Stimulated activated CD4-positive, alpha-beta T cell treated with anti-CD3 and anti-CD28 coated beads, Interleukin-4, amount 100 ng/mL, for 24 hours (primary cell): Measurements from ENCODE around the gene INPP5A.

ENCODE experiments used
- DNase-seq: peaks from one replicate; pipeline ENCODE4 v3.0.0-alpha.2; 2020

The INPP5A gene

GRCh38 chr10:132536877-132537683 lies 507 bp upstream of the INPP5A start:
- DNase-seq, result peak; percentile 100

- no peak for DNase-seq
Measured at GRCh38 chr10:132538031-132538789, 623 bp downstream of the INPP5A start.

GRCh38 chr10:132538790-132539421 lies 1.3 kb downstream of the INPP5A start:
- no peak for DNase-seq

GRCh38 chr10:132539431-132539839 lies 1.8 kb downstream of the INPP5A start:
- DNase-seq, result peak; percentile 49

- peak; percentile 35 for DNase-seq
Measured at GRCh38 chr10:132539894-132540293, 2.3 kb downstream of the INPP5A start.

GRCh38 chr10:132540456-132540855 lies 2.9 kb downstream of the INPP5A start:
- no peak for DNase-seq

- DNase-seq, result no peak
Measured at GRCh38 chr10:132541129-132541528, 3.5 kb downstream of the INPP5A start.

- DNase-seq, result no peak
Measured at GRCh38 chr10:132541601-132542011, 4.0 kb downstream of the INPP5A start.

GRCh38 chr10:132542086-132542775 lies 4.6 kb downstream of the INPP5A start:
- DNase-seq, result no peak

- no peak for DNase-seq
Measured at GRCh38 chr10:132542819-132543218, 5.2 kb downstream of the INPP5A start.

- no peak for DNase-seq
Measured at GRCh38 chr10:132543916-132544743, 6.5 kb downstream of the INPP5A start.

- no peak for DNase-seq
Measured at GRCh38 chr10:132544744-132545658, 7.4 kb downstream of the INPP5A start.

- no peak for DNase-seq
Measured at GRCh38 chr10:132545659-132546367, 8.2 kb downstream of the INPP5A start.

GRCh38 chr10:132546567-132547420 lies 9.2 kb downstream of the INPP5A start:
- no peak for DNase-seq

- peak; percentile 31 for DNase-seq
Measured at GRCh38 chr10:132547421-132547861, 9.9 kb downstream of the INPP5A start.

- DNase-seq, result no peak
Measured at GRCh38 chr10:132548106-132548823, 10.7 kb downstream of the INPP5A start.

GRCh38 chr10:132548869-132549268 lies 11.3 kb downstream of the INPP5A start:
- DNase-seq, result no peak

GRCh38 chr10:132549371-132549770 lies 11.8 kb downstream of the INPP5A start:
- no peak for DNase-seq
